HG03159 (cell line): Measurements from ENCODE around the gene SFI1.
"Not testable (repeated sequence)": the region's sequence is repeated elsewhere in the genome, so short reads cannot be mapped to it uniquely, and the experiment has no call there.

ENCODE experiments used
- ATAC-seq: cut with Tn5 transposase; IDR thresholded peaks from one replicate; pipeline ENCODE4 v1.9.1; 2021; ENCODE audit warnings: mild to moderate bottlenecking, moderate library complexity; ENCODE audit not compliant: unreplicated experiment

Gene SFI1, protein sequence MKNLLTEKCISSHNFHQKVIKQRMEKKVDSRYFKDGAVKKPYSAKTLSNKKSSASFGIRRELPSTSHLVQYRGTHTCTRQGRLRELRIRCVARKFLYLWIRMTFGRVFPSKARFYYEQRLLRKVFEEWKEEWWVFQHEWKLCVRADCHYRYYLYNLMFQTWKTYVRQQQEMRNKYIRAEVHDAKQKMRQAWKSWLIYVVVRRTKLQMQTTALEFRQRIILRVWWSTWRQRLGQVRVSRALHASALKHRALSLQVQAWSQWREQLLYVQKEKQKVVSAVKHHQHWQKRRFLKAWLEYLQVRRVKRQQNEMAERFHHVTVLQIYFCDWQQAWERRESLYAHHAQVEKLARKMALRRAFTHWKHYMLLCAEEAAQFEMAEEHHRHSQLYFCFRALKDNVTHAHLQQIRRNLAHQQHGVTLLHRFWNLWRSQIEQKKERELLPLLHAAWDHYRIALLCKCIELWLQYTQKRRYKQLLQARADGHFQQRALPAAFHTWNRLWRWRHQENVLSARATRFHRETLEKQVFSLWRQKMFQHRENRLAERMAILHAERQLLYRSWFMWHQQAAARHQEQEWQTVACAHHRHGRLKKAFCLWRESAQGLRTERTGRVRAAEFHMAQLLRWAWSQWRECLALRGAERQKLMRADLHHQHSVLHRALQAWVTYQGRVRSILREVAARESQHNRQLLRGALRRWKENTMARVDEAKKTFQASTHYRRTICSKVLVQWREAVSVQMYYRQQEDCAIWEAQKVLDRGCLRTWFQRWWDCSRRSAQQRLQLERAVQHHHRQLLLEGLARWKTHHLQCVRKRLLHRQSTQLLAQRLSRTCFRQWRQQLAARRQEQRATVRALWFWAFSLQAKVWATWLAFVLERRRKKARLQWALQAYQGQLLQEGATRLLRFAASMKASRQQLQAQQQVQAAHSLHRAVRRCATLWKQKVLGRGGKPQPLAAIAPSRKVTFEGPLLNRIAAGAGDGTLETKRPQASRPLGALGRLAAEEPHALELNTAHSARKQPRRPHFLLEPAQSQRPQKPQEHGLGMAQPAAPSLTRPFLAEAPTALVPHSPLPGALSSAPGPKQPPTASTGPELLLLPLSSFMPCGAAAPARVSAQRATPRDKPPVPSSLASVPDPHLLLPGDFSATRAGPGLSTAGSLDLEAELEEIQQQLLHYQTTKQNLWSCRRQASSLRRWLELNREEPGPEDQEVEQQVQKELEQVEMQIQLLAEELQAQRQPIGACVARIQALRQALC

DNA sequence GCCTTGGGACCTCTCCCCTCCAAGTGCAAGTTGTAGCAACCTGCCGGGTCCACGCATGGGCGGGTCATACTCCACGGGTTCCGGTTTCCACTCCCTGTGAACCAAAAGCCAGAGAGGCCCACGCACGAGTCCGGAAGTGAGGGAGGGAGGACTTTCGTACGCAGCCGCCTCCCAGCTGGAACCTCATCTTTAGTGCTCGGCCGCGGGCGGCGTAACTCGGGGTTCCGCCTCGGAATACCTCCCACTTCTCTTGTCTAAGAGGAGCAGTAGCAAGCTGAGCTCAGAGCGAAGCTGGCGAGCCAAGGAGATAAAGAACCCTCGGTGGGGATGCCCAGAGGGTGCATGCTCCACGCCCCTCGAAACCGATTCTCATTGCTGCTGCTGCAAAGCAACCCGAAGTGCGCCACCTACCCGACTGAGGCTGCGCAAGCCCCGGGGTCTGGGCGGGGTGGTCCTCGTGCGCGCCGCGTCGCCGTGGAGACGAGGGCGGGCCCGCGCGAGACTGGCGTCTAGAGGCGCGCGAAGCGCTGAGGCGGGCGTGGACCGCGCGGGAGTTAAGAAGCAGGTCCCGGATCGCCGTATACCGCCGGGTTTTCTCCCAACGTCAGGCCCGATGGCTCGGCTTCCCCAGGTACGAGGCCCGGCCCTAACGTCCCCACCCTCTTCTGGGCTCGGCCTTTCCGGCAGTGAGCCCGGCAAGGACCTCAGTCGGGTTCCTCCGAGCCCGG lies at the start of gene SFI1:
SFI1 (plus strand) TSS at position 530 of the 728 bp plus-strand sequence. CDS start 11,749 bp downstream, outside the sequence.
- ATAC-seq = peak; percentile 69

DNA sequence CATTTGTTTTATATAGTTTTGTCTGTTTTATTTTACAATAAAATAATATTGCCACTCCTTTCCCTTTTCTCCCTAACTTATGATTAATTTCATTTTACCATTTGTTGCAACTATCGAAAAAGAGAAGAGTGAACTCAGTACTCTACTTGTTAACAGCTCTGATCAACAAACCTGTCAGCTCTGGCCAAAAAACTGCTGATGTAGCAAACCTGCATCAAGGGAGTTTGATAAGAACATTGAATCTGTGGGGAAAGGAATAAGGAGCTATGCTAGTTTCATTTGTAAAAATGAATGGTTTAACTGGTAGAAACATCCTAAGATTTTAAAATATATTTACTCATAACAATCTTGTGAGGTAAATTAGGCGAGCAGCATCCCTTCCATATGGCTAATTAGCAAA lies 49.6 kb upstream of the SFI1 start:
- no peak for ATAC-seq

DNA sequence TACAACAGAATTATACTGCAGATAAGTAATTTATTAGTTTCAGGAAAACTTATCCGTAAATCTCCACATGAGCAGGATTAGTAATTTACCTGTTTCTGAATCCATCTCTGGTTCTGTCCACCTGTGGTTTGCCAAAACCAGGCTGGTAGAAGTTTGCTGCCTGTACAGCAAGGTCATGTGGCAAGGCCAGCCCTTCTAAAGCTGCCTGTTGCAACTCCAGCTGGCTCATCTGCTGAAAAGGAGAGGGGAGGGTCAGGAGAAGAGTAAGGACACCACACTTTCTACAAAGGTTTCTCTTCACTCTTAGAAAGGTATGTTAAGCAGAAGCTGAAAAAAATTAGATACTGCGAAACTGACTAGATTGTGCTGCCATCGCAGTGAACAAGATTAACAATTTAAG lies 49.0 kb upstream of the SFI1 start:
- ATAC-seq = no peak

DNA sequence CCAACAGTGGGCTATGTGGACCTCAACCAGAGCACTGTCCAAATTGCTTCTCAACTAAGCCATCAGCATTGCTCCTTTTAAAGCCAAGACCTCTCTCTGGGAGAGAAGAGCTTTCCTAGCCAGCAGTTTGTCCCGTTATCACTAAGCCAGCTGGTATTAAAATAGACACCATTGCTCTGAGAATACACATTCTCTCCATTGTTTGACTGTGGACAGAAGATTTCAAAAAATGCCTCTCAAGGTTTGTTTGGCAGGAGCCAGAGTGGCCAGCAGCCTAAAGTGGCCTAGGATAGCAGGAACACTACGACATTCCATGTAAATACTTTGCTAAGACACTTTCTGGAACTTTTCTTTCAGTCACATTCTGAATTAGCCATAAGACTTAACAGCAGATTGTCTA lies 48.0 kb upstream of the SFI1 start:
- no peak for ATAC-seq

DNA sequence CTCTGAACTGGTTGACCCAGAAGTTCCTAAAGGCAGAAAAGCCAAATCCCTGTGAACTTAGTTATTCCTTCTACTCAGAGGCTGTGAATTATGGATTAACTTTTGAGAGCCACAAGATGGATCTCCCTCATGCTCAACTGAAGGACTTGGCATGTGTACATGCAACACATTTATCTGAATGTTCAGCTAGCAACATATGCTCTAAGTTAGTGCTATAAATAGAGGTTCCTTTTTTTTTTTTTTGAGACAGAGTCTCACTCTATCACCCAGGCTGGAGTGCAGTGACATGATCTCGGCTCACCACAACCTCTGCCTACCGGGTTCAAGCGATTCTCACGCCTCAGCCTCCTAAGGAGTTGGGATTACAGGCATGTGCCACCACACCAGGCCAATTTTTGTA lies 46.8 kb upstream of the SFI1 start:
- no peak for ATAC-seq

DNA sequence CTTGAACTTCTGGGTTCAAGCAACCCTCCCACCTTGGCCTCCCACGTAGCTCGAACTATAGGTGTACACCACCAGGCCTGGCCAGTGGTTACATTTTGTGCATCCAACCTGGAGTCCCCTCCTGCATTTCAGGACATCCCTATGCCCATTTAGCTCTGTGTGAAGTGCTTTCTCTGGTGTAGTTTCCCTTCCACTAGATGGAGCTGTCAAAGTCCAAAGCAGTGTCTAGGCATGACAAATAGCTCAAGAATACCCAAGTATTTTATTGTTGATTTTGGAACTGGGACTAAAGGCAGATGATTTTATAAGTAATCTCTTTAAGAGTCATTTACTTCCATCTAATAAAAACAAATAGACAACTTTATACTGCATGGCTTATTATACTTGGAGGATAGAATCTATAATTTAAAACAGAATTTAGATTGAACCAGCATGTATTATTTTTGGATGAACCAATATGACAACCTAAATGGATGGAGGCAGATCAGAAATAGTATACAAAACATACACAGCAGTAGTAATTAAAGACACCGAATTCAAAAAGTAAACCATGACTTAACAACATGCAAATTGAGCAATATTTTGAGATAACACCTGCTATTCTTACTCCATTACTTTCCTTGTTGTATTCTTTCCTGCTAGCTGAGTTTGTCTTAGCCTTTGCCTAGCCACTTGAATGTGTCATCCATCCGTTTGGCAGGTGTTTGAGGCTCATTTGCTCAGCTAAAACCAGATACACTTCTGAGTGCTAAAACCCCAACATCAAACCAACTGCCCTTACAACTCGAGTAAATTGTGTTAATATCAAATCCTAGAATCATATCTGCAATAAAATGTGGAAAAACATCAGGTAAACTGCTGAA lies 44.4 kb upstream of the SFI1 start:
- ATAC-seq = no peak

DNA sequence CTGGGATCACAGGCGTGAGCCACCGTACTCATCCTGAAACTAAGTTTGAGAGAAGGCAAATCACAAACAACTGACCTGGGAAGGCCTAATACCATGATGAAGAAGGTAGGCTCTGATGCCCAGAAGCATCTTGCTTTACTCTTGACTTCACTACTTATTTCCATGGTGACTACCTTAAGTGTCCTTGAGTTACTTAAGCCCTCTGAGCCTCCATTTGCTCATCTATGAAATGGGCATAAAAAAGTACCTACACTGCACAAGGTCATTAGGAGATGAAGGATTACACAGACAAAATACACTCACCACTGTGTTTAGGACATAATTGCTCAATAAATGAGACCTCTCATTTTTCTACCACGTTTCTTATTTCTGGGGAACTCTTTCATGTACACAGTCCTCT lies 34.6 kb upstream of the SFI1 start:
- no peak for ATAC-seq

DNA sequence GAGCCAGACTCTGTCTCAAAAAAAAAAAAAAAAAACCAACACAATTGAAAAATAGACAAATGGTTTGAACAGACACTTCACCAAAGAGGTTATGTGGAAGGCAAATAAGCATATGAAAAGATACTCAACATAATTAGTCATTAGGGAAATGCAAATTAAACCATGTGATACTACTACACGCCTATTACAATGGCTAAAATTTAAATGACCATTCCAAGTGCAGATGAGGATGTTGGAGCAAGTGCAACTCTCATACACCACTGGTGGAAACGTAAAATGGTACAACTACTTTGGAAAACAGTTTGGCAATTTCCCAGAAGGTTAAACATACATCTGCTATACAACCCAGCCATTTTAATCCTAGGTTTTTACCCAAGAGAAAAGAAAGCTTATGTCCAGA lies 31.0 kb upstream of the SFI1 start:
- no peak for ATAC-seq

DNA sequence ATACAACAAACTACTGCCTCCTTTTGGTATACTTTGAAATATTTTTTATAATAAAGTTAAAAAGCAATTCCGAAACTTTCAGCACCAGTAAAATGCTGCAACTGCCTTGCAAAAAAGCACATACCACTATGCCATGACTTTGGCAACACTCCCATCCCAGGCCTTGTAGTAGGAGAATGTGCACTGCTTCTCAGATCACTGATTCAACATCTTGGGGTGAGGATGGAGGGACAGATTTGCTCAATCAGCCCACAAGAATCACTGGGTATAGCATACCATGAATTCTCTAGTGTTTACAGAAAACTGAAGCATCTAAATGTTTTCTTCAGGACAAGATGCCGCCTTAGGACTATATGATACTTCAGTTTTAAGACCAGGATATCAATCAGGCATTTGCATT lies 21.6 kb upstream of the SFI1 start:
- no peak for ATAC-seq

DNA sequence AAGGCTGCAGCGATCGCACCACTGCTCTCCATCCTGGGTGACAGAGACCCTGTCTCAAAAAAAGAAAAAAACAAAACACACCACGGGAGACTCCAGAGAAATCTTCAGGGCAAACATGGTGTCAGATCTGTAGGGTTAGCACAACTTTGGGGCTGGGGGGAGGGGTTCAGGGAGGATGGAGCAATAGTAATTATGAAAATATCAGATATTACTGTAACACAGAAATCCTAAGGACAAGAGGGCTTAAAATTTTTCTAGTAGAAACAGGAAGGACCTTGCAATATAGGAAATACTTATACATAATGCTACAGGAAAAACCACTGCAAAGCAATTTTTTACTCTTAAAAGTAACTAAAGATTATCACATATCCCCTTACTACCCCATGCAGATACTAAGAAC lies 20.5 kb upstream of the SFI1 start:
- ATAC-seq = no peak

DNA sequence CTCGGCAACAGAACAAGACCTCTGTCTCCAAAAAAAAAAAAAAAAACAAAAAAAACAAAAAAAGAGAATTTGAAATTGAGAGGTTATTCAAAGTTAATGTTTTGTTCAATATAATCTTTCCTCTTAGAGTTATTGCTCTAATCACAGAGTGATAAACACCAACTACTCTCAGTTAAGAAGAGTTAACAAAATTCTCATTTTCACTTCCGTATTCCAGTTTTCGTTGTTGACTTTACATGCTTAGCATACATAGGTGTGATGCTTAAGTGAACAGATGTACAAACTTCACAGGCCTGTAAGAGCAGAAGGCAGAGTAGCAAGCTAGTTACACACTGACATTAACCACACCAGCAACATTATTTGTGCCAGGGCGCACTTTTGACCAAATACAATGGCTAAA lies 19.0 kb upstream of the SFI1 start:
- peak; percentile 58 for ATAC-seq

DNA sequence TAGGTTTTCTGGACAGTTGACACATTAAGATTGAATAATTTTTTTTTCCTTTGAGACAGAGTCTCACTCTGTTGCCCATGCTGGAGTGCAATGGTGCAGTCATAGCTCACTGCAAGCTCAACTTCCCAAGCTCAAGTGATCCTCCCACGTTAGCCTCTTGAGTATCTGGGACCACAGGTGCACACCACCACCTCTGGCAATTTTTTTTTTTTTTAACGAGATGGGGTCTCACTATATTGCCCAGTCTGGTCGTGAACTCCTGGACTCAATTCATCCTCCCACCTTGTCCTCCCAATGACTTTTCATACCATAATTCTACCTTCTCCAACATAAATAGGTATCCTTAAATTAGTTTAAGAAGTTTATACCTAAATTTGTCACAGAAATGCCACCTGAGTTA lies 15.2 kb upstream of the SFI1 start:
- ATAC-seq = no peak

DNA sequence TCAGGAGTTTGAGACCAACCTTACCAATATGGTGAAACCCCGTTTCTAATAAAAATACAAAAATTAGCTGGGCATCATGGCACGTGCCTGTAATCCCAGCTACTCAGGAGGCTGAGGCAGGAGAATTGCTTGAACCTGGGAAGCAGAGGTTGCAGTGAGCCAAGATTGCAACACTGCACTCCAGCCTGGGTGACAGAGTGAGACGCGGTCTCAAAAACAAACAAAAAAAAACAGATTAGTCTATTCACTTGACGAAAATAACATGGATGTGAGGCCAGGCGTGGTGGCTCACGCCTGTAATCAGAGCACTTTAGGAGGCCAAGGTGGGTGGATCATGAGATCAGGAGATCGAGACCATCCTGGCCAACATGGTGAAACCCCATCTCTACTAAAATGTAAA lies 13.9 kb upstream of the SFI1 start:
- not testable (repeated sequence) for ATAC-seq

DNA sequence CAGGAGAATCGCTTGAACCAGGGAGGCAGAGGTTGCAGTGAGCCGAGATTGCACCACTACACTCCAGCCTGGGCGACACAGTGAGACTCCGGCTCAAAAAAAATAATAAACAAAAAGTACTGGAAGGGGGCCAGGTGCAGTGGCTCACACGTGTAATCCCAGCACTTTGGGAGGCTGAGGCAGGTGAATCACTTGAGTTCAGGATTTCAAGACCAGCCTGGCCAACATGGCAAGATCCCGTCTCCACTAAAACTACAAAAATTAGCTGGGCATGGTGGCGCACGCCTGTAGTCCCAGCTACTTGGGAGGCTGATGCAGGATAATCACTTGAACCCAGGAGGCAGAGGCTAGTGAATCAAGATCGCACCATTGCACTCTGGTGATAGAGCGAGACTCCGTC lies 10.0 kb upstream of the SFI1 start:
- ATAC-seq = not testable (repeated sequence)

DNA sequence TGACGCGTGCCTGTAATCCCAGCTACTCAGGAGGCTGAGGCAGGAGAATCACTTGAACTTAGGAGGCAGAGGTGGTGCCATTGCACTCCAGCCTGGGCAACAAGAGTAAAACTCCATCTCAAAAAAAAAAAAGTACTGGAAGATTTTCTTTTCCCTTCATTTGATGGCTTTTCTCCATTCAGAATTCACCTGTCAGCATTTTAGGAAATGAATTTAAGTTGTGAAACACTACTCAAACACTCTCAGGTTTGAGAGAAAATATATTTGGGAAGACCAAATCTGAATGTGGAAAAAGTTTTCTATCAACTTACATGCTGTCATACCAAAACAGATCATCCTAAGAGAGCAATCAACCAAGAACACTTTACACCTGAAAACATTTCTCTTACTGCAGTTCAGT lies 9.4 kb upstream of the SFI1 start:
- no peak for ATAC-seq

DNA sequence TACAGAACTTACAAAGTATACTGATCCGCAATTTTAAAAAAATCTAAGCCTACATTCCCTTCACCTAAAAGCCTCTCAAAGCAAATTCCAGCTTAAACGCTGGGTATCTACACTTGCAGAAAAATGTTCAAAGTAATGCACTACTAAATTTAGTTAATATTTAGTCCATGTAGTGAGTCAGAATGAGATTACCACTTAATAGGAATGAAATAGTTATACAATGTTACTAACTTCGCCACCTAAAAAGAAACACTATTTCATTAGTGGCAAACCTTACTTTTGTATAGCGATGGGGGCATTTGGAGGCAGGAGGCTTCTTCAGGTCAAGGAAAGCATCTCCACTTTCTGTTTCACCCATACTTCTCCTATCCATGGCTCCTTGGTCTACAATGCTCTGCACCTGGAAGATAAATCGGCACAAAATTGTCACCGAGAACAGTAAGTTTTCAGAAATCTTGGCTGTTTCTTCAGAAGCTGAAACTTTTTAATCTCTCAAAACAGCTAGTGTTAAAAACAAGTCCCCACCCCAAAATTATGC lies 7.9 kb upstream of the SFI1 start:
- ATAC-seq = no peak

DNA sequence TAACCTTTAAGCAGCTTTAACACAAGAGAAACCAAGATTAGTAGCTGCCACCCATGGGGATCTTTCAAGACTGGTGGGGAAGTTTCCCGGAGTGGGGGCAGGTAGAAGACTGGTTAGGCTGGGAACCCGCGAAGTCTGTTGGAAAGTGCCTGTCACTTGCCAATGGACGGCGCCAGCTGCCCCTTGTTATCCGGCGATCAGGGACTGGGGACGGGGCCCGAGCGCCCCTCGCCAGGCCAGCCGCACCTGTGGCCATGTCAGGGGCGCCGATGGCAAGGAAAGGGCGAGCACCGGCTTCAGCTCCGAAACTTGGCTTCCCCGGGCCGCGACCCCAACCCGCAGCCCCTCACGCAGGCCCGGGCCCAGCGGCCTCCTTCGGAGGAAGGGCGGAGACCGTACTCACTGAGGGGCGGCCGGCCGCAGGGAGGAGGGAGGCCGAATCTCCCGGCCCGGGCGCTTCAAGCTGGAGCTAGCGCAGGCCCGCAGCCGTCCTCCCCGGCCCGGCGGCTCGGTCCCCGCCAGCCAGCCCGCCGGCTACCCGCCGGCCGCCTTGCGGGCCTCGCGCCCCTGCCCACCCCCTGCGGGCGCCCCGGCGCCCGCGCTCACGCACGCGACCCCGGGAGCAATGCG lies 7.2 kb upstream of the SFI1 start:
- ATAC-seq = peak; percentile 7

DNA sequence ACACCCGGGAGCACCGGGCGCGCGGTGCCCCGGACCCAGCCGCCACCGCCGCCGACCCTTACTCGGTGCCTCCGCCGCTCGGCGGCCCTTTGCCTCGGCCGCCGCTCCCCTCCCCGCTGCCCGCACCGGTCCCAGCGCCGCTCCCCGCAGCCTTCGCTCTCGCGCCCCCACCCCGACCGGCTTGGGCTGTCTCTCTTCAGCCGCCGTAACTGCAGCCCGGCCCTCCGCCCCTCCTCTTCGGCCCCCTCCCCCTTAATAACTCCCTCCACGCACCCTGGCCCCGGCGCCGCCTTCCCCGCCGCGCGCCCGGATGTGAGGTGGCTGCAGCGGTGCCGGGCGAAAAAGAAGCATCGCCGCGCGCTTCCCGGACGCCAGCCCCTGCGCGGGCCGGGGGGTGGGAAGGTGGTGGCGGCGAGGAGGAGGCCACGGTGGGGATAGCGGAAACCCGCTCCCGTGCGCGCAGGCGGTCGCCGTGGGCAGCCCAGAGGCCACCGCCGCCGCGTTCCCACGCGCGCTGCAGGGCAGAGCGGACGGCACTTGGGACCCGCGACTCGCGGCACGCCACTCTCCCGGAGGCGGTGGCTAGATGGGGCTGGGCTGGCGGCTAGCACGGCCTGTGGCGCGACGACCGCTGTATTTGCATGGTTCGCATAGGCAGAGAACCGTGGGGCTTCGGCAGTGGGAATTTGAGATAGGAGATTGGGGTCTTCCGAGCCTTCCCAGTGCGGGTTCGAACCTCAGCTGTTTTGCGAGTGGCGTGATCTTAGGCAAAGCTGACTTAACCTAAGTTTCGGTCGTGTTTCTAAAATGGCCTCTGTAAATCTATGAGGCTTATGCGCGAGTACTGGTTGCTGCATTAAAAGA lies 6.5 kb upstream of the SFI1 start, which contains the start of gene EIF4ENIF1:
EIF4ENIF1 (minus strand) TSS at position 211 of the 864 bp plus-strand sequence. CDS start 1,124 bp downstream, outside the sequence.
- ATAC-seq = peak; percentile 36
